ENCODE results near the gene TRIP10.

TRIP10 gene

DNA sequence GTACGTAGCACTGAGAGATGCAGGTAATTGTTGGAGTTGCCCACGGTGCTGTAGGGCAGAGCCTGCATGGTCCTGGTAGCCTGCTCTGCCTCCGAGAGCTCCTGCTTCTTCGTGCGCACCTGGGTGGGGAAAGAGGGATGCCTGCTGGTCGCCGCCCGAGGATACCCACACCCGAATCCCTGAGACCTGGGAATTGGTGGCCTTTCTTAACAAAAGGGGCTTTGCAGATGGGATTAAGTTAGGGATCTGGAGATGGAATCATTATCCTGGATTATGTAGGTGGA, 28.5 kb upstream of the TRIP10 start:
- DNase-seq (ENCODE audit: low read depth in 1 of 2, low spot score in 1 of 2) = no peak

DNA sequence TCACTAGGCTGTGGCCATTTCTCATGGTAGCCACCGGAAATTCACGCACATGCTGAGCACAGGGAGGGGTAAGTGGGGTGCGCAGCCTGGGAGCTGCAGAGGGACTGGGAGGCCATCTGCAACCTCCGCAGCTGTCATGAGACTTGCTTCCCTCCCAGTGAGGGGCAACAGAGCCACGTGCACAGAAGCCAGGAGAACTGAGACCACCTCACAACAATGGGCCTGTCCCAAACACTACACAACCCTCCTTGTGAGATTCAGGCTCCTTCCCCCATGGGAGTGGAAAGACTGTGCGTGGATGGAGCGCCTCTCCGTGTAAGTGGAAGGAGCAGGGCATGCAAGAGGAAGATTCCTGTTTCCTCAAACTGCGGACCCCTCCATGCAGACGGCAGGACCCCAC, 27.9 kb upstream of the TRIP10 start:
- DNase-seq (ENCODE audit: low read depth in 1 of 2, low spot score in 1 of 2) = no peak

DNA sequence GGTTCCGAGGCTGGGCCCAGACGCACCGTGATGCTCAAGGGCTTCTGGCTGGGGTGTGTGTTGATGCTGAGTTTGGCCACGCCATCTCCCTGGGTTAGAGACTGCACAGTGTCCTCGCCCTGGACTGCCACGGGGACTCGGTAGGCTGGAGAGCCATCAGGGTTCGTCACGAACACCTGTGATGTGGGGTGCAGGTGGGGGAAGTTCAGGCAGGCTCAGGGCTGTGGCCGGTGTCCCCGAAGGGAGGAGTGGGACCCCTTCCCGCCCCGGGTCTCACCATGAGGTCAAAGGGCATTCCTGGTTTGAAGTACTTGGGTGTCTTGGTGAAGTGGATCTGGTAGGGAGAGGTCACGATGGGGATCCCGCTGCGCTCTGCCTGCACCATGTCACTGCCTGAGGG, 27.2 kb upstream of the TRIP10 start:
- DNase-seq (ENCODE audit: low read depth in 1 of 2, low spot score in 1 of 2) = no peak

DNA sequence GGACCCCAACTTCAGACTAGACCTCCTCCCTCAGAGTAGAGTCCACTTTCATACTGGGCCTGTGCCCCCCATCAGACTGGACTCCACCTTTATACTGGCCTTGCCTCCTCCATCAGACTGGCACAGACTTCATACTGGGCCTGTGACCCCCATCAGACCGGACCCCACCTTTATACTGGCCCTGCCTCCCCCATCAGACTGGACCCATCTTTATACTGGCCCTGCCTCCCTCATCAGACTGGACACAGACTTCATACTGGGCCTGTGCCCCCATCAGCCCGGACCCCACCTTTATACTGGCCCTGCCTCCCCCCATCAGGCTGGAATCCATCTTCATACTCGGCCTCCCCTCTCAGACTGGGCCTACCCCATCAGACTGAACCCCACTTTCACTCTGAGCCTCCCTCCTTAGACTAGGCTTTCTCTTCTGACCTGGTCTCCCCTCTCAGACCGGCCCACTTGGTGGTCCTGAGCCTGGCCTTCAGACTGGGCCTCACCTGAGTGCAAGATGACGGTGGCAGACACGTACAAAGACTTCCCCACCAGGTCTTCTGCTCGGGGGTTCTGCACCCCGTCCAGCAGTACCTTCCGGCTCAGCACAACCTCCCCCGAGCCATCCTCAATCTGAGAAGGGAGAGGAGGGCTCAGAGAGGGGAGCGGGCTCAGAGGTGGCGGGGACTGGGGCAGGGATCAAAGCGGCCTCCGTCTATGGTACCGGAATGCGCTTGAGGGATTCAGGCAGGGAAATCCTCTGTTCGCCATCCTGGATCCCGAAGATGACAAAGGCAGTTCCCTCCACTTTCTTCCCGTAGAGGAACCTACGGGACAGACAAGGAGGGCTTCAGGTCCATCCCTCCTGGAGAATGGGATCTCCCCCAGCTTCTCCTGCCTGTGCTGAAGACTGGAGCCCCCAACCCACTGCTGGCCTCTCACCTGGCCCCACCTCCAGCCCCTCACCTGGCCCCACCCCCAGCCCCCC, 26.5 kb upstream of the TRIP10 start:
- DNase-seq (ENCODE audit: low read depth in 1 of 2, low spot score in 1 of 2) = no peak

DNA sequence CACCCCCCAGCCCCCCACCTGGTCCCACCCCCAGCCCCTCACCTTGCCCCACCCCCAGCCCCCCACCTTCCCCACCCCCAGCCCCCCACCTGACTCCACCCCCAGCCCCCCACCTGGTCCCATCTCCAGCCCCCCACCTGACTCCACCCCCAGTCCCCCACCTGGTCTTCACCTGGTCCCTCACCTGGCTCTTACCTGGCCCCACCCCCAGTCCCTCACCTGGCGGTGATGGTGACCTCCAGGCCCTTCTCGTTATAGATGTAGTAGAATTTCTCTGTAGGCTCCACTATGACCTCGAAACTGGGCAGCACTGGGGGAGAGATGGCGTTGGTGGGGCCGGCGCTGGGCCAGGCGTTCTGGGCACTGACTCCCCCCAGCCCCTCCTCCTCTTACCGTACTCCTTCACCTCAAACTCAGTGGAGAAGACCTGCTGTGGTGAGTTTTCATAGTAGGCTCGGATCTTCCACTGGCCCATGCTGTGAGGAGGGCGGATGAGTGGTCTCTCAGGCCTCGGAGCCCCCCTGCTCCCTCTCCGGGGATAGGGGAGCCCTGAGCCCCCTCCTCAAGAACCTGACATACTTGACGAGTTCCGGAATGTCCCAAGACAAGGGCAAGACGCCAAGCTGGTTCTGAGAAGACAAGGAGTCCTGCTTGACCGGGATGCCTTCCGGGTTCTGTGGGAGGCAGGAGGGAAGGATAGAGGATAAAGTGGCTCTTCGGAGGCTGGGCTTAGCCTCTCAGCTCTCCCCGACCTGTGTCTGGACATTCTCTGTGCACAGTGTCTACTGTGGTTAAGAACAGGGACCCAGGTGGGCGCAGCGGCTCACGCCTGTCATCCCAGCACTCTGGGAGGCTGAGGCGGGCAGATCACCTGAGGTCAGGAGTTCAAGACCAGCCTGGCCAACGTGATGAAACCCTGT, 25.4 kb upstream of the TRIP10 start:
- no peak for DNase-seq (ENCODE audit: low read depth in 1 of 2, low spot score in 1 of 2)

DNA sequence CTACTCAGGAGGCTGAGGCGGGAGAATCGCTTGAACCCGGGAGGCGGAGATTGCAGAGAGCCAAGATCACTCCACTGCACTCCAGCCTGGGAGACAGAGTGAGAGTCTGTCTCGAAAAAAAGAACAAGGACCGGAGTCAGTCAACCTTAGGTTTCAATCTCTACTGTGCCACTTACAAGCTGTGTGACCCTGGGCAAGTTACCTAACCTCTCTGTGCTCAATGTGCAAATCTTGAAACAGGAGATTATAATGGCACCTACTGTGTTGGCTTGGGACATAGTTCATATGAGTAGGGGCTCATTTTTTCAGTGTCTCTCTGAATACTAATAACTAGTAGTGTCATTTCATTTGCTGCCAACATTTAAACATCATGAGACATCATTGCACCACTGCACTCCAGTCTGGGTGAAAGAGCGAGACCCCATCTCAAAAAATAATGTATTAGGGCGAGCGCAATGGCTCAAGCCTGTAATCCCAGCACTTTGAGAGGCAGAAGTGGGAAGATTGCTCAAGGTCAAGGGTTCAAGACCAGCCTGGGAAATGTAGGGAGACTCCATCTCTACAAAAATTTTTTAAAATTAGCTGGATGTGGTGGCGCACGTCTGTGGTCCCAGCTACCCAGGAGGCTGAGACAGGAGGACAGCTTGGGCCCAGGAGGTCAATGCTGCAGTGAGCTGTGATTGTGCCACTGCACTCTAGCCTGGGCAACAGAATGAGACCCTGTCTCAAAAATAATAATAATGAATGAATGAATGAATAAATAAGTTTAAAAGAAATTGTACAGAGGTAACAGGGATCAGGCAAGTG, 24.5 kb upstream of the TRIP10 start:
- no peak for DNase-seq (ENCODE audit: low read depth in 1 of 2, low spot score in 1 of 2)

DNA sequence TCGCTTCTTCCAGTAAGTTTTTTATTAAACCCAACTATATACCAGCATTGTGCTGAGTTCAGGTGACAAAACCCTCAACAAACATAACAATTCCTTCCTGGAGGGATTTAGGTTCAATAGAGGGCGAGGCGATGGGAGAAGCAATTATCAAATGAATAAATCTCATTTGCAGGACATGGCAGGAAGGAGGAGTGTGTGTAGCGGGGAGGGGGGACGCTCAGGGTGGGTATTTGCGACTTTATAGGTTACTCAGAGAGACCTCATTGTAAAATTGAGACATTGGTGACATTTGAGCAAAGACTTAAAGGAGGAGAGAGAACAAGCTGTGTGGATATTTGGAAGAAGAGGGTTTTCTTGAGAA, 22.9 kb upstream of the TRIP10 start:
- no peak for DNase-seq (ENCODE audit: low read depth in 1 of 2, low spot score in 1 of 2)

DNA sequence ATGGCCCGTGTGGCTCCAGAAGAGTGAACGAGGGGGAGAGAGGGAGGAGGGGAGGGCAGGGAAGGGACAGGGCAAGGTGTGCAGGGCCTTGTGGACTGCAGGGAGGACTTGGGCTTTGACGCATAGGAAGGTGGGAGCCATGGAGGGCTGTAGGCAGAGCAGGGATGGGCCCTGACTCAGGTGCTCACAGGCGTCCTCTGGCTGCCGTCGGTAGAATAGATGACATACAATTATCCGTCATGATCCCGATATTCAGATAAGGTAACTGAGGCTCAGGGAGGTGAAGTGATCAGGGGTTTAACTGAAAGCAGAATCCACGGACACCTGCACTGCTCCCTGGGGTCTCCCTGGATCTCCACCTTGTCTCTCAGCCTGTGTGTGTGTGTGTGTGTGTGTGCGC, 22.4 kb upstream of the TRIP10 start:
- DNase-seq (ENCODE audit: low read depth in 1 of 2, low spot score in 1 of 2) = no peak

DNA sequence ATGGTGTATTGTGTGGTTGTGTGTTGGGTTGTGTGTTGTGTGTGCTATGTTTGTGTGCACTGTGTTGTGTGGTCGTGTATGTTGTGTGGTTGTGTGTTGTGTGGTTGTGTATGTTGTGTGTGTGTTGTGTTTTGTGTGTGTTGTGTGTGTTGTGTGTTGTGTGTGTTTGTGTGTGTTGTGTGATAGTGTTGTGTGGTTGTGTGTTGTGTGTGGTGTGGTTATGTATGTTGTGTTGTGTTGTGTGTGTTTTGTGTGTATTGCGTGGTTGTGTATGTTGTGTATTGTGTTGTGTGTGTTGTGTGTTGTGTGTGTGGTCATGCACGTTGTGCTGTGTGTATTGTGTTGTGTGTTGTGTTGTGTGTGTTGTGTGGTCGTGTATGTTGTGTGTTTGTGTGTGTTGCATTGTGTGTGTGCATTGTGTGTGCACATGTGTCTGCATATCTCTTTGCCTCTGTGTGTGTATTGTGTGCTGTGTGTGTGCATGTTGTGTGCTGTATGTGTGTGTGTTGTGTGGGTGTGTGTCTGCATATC, 22.0 kb upstream of the TRIP10 start:
- DNase-seq (ENCODE audit: low read depth in 1 of 2, low spot score in 1 of 2) = no peak

DNA sequence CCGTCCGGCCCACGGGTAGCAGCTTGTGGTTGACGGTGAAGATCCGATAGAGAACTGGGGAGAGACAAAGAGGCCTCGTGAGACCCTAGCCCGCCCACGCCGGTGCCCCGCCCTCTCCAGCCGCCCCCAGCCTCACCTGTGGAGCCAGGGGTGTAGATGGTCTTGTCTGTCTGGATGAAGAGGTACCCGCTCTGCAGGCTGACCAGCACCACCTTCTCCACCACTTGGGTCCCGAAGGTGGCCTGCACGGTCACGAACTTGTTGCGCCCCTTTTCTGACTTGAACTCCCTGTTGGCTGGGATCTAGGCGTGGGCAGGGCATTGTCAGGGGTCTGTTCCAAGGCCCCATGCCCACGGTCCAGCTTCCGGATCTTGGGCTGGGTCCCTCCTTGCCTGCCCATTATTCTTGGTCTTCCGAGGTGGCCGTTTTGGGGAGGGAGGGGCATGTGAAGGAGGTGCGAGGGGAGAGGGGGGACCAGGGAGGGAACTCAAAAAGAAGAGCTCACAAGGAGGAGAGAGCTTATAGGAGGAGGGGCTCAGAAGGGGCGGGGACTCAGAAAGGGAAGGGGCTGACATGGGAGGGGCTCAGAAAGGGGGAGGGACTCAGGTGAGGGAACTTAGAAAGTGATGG, 21.3 kb upstream of the TRIP10 start:
- no peak for DNase-seq (ENCODE audit: low read depth in 1 of 2, low spot score in 1 of 2)

DNA sequence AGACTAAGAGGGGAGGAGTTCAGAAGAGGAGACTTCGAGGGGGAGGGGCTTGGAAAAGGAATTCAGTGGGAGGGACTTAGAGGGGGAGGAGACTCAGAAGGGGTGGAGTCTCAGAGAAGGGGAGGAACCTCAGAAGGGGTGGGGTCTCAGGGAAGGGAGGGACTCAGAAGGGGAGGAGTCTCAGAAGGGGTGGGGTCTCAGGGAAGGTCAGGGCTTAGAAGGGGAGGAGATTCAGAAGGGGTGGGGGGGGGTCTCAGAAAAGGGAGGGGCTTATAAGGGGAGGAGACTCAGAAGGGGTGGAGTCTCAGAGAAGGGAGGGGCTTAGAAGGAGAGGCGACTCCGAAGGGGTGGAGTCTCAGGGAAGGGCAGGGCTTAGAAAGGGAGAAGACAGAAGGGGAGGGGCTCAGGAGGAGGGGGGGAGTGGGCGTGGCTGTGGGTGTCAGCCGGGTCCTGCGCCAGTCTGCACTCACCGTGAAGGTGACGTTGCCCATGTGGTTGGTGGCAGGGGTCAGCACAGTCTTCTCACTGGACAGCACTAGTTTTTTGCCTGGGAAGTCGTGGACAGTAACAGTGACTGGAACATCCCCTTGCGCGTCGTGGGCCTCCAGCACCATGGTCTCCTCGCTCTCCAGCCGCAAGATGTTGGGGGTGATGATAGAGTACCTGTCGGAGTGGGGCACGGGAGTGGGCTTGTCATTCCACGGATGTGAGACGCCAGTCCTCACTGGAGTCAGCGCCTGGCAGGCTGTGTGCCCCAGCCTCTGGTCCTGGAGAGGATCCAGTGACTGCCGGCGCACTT, 20.5 kb upstream of the TRIP10 start:
- DNase-seq (ENCODE audit: low read depth in 1 of 2, low spot score in 1 of 2) = no peak

DNA sequence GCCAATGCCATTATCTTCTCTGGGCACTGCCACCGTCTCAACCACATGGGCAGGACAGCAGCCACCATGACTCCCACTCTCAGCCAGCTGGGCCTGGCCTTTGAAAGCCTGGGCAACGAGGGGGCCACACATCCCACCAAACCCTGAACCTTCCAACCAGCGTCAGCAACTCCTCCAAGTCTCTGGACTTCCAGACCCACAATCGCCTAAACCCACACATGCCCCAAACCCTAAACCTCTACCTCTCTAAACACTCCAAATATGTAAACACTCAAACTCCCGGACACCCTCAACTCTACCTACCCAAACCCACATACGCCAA, 20.0 kb upstream of the TRIP10 start:
- no peak for DNase-seq (ENCODE audit: low read depth in 1 of 2, low spot score in 1 of 2)

DNA sequence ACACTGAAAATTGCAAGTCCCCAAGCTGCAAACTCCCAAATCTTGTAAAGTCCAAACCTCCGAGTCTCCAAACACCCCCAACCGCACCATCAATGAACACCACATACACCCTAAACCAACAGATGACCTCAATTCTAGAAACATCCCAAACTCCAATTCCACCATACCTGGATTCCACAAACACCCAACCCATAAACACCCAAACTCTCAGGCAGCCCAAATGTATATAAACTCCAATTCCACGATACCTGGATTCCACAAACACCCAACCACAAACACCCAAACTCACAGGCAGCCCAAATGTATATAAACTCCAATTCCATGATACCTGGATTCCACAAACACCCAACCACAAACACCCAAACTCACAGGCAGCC, 19.5 kb upstream of the TRIP10 start:
- no peak for DNase-seq (ENCODE audit: low read depth in 1 of 2, low spot score in 1 of 2)

DNA sequence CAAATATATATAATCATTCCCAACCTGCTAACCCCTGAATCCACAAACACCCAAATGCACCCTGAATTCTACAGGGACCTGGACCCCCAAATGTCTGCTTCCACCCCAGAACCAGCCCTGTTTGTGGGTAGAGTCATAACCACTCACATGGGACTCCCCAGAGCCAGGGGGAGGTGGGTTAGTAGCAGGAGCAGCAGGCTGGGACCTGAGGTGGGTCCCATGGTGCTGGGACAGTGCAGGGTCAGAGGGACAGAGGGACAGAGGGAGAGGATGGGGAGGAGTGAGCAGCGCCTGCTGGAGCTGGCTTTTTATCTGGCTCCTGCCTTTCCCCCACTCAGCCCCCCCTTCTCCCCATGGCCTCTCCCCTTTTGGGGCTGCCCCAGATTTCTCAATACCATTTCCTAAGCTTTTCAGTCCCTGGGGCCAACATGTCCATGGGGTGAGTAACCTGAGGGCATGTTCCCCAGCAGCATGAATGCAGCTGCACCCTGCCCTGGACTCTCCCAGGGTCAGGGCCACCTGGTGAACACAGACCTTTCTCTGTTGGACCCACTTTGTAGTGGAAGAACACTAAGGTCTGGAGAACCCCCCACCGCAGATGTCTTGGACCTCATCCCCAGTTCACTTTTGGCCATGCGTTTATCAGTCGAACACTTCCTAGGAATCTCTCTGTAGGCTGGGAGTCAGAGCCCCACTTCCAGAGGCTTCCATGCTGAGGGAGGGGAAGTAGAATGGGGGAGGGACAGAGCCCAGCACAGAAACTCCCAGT, 18.9 kb upstream of the TRIP10 start, which contains the start of gene C3:
C3 (minus strand) TSS at position 282 of the 769 bp plus-strand sequence; CDS start at position 221, 61 bp downstream.
- DNase-seq (ENCODE audit: low read depth in 1 of 2, low spot score in 1 of 2) = no peak

DNA sequence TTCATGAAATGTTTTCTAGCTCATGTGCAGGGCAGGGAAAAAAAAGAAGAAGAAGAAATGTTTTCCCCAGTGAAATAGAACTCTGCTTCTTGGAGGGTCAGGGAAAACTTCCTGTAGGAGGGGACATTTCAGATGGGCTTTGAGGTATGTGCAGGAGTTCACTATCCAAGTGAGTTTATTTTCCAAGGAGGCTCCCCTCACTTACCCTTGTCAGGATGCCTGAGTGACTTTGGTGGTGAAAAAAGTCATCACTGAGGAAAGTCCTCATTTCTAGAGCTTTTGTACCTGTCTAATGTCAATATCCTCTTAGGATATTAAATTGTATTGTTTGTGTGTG, 18.4 kb upstream of the TRIP10 start:
- DNase-seq (ENCODE audit: low read depth in 1 of 2, low spot score in 1 of 2) = no peak

DNA sequence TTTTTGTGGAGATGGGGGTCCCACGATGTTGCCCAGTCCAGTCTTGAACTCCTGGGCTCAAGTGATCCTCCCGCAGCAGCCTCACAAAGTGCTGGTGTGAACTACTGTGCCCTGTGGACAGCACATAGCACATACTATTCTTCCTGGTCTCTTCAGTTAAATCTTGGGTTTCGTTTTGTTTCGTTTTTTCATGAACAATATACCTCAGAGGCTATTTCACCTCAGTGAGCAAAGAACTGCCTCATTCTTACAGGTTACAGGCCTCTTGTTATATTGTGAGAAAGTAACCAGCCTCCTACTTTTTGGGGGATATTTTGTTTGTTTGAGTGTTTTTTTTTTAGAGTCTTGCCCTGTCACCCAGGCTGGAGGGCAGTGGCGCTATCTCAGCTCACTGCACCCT, 17.7 kb upstream of the TRIP10 start:
- DNase-seq (ENCODE audit: low read depth in 1 of 2, low spot score in 1 of 2) = no peak

DNA sequence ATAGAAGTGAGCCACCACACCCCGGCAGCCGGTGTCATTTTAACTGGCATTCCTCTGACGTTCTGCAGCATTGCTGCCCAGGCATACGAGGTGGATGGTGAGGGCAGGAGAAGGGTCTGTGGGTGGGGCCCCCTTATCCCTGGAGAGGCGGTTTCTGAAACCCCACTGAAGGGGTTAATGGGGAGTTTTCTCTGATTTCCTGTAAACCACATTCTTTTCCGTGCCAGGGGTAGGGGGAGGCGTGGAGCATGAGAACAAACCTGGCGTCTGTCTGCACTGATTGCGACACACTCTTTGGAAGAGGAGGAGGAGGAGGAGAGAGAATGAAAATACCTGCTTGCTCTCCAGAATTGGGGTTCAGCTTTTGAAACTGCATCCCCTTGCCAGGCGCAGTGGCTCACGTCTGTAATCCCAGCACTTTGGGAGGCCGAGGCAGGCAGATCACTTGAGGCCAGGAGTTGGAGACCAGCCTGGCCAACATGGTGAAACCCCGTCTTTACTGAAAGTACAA, 16.3 kb upstream of the TRIP10 start:
- no peak for DNase-seq (ENCODE audit: low read depth in 1 of 2, low spot score in 1 of 2)

DNA sequence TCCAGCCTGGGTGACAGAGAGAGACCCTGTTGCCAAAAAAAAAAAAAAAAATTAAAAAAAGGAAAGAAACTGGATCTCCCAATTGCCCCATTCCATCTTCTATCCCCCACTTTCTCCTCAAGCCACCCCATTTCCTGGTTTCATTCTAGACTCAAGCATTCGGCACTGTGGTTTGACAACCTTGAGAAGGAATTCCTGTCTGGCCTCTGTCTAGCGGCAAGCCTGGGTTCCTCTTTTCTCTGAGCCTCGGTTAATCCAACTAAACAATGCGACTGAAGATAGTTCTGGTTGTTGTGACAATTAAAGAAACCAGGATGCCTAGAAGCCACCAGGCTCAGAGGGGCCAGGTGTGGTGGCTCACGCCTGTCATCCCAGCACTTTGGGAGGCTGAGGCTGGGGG, 15.7 kb upstream of the TRIP10 start:
- DNase-seq (ENCODE audit: low read depth in 1 of 2, low spot score in 1 of 2) = no peak

Measured in stimulated activated CD4-positive, alpha-beta T cell treated with anti-CD3 and anti-CD28 coated beads, Interleukin-15, amount 100 ng/mL, for 1 hour (primary cell).